ENCODE results near the gene NAXD. TPM values are rescaled to one million over a fixed set of nuclear protein-coding genes. Genes with fewer than 3 reads are reported as not detected.

The NAXD gene
- total RNA-seq, 1 donor from 2014 or later: 37.8 TPM

Other genes with a start within 250 kb of the NAXD start
- gene RAB20, start 53.8 kb upstream of the NAXD start, total RNA-seq: 35.4 TPM
- 86.7 TPM for gene CARS2, start 90.6 kb downstream of the NAXD start, total RNA-seq
- 8.8 TPM for gene ING1, start 98.2 kb downstream of the NAXD start, total RNA-seq

Data from ureter (tissue), 1 donor.